ENCODE results near the gene PEX16. TPM values are rescaled to one million over a fixed set of nuclear protein-coding genes. Genes with fewer than 3 reads are reported as not detected.

The PEX16 gene
- total RNA-seq, 2 experiments from 2014 or later: 28.2 to 34.6 TPM

DNA sequence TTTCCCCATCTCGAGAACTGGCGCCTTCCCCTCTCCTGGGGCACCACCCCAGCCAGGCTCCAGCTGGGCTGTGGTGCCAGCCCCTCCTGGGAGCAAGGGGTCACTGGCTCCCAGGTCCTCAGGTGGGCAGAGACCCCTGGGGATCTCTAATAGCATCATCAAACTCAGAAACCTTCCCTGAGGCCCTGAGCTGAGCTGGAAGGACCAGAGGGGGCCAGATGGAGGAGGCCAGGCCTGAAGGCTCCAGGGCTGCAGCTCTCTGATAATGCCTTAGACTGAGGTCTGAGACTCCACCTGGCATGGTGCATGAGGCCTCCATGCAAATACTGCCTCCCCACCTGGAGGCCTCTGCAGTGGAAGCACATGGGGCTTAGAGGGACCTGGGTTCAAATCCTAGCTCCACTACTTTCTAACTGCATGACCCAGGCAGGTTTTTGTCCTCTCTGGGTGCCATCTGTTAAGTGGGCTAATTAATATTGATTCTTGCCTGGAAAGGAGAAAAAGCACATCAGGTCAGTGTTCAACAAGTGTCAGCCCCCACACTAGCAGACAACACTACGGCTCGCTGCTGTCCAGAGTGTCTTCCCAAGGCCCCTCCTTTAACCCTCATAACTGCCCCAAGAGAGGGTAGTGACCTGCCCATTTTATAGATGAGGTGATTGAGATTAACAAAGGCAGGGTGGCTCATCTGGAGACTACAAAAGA is 30.7 kb downstream of the PEX16 start:
- H3K27ac Mint-ChIP-seq: no peak overlapping the region
- DNase-seq: no peak
- no peak overlapping the region for H3K4me3 Mint-ChIP-seq
- POLR2A ChIA-PET: no interaction called here
- no peaks in the 10 kb centered on the region for H3K9me3 Mint-ChIP-seq
- no peaks in the 10 kb centered on the region for H3K27me3 Mint-ChIP-seq
- peaks cover 4% of the 10 kb centered on the region for H3K36me3 Mint-ChIP-seq
- intact Hi-C loops (cut with micrococcal nuclease): no loop called here
- CTCF ChIA-PET: interaction anchor here (1.0 to 1.3 kb wide), 2 partner anchors 14 to 115 kb away, joined by 3 to 4 read pairs; no protein-coding TSS in a partner anchor
- peaks cover 9% of the 10 kb centered on the region for H3K4me1 Mint-ChIP-seq (ENCODE audit: low read depth)

DNA sequence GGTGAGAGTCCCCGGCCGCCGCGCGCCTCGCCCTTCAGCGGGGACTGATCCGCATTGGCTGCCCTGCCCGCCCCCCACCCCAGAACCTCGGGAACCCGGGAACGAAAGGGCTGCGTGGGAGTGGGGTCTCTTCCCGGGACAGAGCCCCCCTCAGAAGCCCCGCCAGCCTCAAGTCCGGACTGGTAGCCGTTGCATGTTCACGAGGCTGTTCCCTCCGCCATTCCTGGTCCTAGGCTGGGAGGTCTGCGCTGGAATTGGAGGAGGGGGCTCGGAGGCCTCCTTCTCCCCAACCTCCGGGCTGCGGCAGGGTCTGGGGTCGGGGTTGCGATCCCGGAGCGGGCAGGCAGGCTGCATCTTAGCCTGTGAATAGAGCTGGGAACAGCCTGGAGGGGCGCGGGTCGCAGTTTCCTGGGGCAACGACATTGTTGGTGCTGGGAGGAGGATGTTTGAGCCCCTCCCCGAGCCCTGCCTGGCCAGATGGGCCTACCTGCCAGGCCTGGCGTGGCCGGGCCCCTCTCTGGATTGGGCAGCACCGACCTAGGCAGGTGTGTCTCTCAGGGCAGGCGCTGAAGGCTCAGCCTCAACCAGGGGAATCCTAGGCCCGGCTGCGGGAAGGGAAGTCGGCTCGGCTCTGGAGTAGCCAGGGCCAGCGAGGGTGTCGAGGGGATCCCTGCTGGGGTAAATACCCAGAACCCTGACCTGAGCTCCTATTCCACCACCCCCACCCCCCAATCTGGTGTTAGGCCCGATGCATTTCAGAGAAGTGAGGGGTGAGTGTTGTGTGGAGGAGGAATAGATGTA is 31.6 kb downstream of the PEX16 start:
- Mint-ChIP-seq H3K27me3 (no peaks in the 10 kb centered on the region), H3K4me1 (ENCODE audit: low read depth) (peaks cover 9% of the 10 kb centered on the region), H3K36me3 (peaks cover 4% of the 10 kb centered on the region), H3K27ac (no peak overlapping the region), H3K9me3 (no peaks in the 10 kb centered on the region), H3K4me3 (no peak overlapping the region)
- ChIA-PET CTCF (interaction anchor here (1.0 to 1.3 kb wide), 2 partner anchors 13 to 114 kb away, joined by 3 to 4 read pairs; no protein-coding TSS in a partner anchor), POLR2A (no interaction called here)
- intact Hi-C loops (cut with micrococcal nuclease): no loop called here
- DNase-seq: no peak

DNA sequence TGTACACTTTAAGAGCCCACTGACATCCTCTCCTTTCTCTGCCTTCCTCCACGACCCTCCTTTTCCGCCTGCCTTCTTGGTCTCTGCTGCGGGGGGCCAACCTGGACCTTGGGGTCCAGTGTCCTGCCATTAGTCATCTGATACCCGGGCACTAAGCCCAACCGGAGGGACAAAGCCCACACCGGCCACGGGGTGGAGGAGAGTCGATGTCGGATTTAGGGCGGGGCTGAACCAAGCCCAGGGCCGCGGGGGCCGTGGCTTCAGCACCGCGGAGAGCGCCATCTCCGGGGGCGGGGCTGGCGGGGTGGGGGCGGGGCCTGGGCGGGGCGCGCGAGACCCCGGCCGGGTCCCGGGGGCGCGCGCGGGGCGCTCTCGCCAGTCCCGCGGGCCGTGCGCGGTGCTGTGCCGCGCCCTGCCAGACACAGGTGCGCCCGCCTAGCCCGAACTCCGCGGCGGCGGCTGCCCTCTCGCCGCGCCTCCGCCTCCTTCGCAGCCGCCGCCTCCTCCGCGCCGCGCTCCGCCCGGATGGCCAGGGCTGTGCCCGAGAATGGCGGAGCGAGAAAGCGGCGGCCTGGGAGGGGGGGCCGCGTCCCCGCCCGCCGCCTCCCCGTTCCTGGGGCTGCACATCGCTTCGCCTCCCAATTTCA is 32.3 kb downstream of the PEX16 start, which contains the start of gene MAPK8IP1:
Gene MAPK8IP1 (plus strand): TSS at position 378 of the 647 bp plus-strand sequence. CDS start 170 bp downstream, at position 548.
- Mint-ChIP-seq H3K4me1 (ENCODE audit: low read depth) (peaks cover 9% of the 10 kb centered on the region), H3K27me3 (no peaks in the 10 kb centered on the region), H3K36me3 (peaks cover 9% of the 10 kb centered on the region), H3K4me3 (peak within 1 kb of the TSS; percentile 67), H3K9me3 (no peaks in the 10 kb centered on the region), H3K27ac (no peak within 1 kb of the TSS)
- intact Hi-C loops (cut with micrococcal nuclease): no loop called here
- CTCF ChIA-PET: no interaction called here
- DNase-seq: peak; percentile 61
- POLR2A ChIA-PET: no interaction called here

DNA sequence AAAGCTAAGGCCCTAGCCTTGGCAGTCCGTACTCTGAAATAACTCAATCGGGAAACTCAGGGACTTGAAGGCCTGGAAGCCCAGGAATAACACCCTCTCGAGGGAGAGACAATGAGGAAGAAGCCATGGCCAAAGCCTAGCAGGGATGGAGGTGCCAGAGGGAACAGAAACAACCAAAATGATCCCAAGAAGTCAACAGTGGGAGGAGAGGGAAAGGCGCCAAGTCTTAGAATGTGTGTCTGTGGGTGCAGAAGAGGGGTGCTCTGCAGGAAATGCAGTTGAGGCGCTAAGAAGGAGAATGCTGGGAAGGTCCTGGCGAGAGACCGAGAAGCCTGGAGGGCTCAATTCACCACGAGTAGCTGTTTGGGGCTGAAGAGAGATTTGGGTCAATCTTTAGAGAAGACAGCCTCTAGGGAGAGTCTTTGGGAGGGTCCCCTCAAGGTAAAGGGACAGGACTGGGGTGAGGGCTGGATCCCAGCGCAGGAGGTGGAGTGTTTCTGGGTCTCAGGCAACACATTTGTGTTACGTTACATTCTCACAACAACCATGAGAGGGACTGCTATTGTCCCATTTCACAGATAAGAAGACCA is 33.0 kb downstream of the PEX16 start:
- Mint-ChIP-seq H3K9me3 (no peaks in the 10 kb centered on the region), H3K4me1 (ENCODE audit: low read depth) (peaks cover 9% of the 10 kb centered on the region), H3K27ac (no peak overlapping the region), H3K27me3 (no peaks in the 10 kb centered on the region), H3K36me3 (peaks cover 13% of the 10 kb centered on the region), H3K4me3 (peak overlapping the region; percentile 67)
- no peak for DNase-seq
- intact Hi-C loops (cut with micrococcal nuclease): no loop called here
- ChIA-PET POLR2A (no interaction called here), CTCF (interaction anchor here (1.3 kb wide), 1 partner anchor 113 kb away, joined by 4 read pairs; no protein-coding TSS in a partner anchor)

DNA sequence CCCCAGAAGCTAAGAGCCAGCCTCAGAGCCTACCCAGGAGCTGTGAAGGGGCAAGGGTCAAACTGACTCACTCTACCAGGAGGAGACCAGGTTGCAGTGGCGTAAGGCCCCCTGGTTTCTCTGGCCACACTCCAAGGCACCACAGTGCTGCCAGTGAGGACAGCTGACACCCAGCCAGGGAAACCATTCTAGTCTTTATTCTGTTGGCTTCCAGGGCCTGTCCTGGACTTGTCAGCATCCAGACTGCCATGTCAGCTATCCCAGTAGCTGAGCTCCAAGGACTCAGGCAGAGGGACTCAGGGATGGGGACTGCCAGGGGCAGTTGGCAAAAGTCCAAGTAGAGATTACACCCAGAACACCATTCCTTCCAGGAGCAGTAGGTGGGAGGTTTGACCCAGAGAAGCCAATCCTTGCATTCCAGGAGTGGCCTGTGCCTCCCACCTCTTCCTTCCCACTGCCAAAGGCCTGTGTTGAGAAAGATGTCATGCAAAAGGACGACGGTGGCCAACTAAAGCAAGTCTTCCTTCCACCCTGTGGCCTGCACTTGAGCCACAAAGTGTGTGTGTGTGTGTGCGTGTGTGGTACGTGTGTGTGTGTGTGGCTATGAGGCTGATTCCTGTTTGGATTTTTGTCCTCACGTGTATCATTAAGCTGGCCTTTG is 35.8 kb downstream of the PEX16 start:
- DNase-seq: no peak
- ChIA-PET CTCF (interaction anchor here (1.6 kb wide), 1 partner anchor 9 kb away, joined by 5 read pairs; no protein-coding TSS in a partner anchor), POLR2A (no interaction called here)
- Mint-ChIP-seq H3K4me3 (no peak overlapping the region), H3K27ac (no peak overlapping the region), H3K27me3 (no peaks in the 10 kb centered on the region), H3K36me3 (peaks cover 21% of the 10 kb centered on the region), H3K4me1 (ENCODE audit: low read depth) (peaks cover 9% of the 10 kb centered on the region), H3K9me3 (no peaks in the 10 kb centered on the region)
- intact Hi-C loops (cut with micrococcal nuclease): no loop called here

DNA sequence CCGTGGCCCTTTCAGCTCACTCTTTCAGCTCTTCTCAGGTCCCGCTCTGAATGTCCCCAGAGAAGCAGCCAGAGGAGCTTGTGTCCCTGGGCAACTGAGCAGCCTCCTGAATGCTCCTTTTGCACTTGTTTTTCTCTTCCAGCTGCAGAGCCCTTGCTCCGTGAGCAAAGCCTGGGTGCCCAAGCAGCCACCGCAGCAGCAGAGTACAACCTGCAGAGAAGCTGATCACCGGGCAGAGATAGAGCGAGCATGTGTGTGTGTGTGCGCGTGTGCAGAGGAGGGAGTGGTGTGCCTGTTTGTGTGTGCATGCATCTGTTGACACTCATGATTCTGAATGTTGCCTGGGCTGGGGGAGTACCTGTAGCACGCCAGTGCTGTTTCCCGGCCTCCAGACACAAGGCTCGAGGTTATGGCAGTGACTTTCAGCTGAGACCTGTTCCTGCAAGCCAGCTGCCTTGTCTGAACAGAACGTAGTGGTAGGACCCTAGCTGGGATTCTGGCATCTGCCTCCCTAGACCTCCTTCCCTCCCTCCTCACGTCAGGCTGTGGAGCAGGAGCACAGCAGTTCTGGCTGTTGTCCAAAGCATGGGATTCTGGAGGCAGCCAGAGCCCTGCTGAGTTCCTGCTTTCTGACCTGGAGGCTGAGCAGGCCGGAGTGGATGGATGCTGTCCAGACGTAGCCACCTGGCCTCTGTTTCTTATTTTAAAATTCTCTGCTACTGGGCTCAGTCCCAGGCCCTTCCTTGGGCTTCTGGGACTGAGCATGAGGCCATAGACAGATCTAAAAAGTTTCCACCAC is 36.7 kb downstream of the PEX16 start:
- intact Hi-C loops (cut with micrococcal nuclease): no loop called here
- H3K36me3 Mint-ChIP-seq: peaks cover 28% of the 10 kb centered on the region
- H3K27ac Mint-ChIP-seq: no peak overlapping the region
- H3K4me1 Mint-ChIP-seq (ENCODE audit: low read depth): peaks cover 9% of the 10 kb centered on the region
- H3K9me3 Mint-ChIP-seq: no peaks in the 10 kb centered on the region
- DNase-seq: no peak
- CTCF ChIA-PET: interaction anchor here (1.3 to 1.6 kb wide), 2 partner anchors 8 to 427 kb away, joined by 3 to 5 read pairs; no protein-coding TSS in a partner anchor
- POLR2A ChIA-PET: interaction anchor here (0.5 kb wide), 1 partner anchor 128 kb away, joined by 3 read pairs; no protein-coding TSS in a partner anchor
- H3K4me3 Mint-ChIP-seq: no peak overlapping the region
- no peaks in the 10 kb centered on the region for H3K27me3 Mint-ChIP-seq

DNA sequence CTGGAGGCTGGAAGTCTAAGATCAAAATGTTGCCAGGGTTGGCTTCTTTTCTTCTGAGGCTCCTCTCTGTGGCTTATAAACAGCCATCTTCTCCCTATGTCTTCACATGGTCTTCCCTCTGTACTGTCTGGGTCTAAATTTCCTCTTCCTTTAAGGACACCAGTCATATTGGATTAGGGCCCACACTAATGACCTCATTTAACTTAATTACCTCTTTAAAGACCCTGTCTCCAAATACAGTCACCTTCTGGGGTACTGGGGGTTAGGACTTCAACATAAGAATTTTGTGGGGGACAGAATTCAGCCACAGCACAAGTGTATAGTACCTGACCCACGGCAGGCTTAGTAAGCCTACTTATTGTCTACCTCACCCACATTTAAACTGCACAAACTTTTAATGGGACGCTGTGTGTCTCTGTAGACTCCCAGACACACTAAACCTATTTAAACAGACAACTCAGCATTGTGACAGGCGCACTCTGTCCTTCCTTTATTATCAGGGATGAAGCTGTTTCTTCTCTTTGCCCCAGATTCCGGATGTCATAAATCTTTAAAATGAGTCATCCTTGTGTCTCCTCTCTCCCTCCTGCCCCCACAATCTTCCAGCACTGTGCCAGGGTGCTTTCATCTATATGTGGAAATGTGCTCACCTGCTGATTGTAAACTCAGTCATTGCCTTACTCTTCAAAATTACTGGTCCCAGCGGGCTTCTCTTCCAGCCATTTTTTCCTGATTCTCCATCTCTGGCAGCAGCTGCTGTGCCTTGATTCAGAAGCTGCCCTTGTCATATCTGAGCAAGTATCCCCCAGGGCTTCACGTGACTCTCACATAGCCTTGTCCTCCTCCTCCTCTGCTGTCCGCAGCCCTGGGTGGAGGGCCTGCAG is 37.6 kb downstream of the PEX16 start:
- H3K27me3 Mint-ChIP-seq: no peaks in the 10 kb centered on the region
- H3K4me1 Mint-ChIP-seq (ENCODE audit: low read depth): peaks cover 6% of the 10 kb centered on the region
- no peaks in the 10 kb centered on the region for H3K9me3 Mint-ChIP-seq
- intact Hi-C loops (cut with micrococcal nuclease): no loop called here
- DNase-seq: no peak
- POLR2A ChIA-PET: interaction anchor here (0.5 kb wide), 1 partner anchor 127 kb away, joined by 3 read pairs; no protein-coding TSS in a partner anchor
- H3K36me3 Mint-ChIP-seq: peaks cover 30% of the 10 kb centered on the region
- H3K4me3 Mint-ChIP-seq: no peak overlapping the region
- CTCF ChIA-PET: interaction anchor here (1.3 kb wide), 1 partner anchor 428 kb away, joined by 3 read pairs; no protein-coding TSS in a partner anchor
- H3K27ac Mint-ChIP-seq: no peak overlapping the region

DNA sequence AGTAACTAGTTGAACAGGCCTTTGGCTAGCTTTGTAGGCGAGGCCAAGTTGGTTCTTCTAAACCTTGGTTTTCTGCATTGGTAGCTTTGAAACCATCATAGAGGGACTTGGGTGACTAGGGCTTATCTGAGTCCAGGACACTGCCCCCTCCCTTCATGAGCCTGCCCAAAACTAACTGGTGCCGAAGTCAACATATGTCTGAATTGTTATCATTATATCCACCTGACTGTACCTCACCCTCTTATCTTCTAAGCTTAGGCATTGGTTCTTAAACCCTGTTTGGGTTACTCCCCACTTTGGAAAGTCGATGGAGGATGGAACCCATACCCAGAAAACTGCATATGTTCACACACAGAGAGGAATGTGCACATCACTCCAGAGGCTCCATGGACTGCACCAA is 39.8 kb downstream of the PEX16 start:
- DNase-seq: no peak
- H3K36me3 Mint-ChIP-seq: peaks cover 42% of the 10 kb centered on the region
- no peak overlapping the region for H3K27ac Mint-ChIP-seq
- ChIA-PET POLR2A (interaction anchor here (0.7 kb wide), 1 partner anchor 19 kb away, joined by 3 read pairs; no protein-coding TSS in a partner anchor), CTCF (interaction anchor here (0.6 kb wide), 1 partner anchor 847 kb away, joined by 3 read pairs; no protein-coding TSS in a partner anchor)
- H3K27me3 Mint-ChIP-seq: no peaks in the 10 kb centered on the region
- intact Hi-C loops (cut with micrococcal nuclease): no loop called here
- H3K9me3 Mint-ChIP-seq: no peaks in the 10 kb centered on the region
- no peaks in the 10 kb centered on the region for H3K4me1 Mint-ChIP-seq (ENCODE audit: low read depth)
- H3K4me3 Mint-ChIP-seq: no peak overlapping the region

DNA sequence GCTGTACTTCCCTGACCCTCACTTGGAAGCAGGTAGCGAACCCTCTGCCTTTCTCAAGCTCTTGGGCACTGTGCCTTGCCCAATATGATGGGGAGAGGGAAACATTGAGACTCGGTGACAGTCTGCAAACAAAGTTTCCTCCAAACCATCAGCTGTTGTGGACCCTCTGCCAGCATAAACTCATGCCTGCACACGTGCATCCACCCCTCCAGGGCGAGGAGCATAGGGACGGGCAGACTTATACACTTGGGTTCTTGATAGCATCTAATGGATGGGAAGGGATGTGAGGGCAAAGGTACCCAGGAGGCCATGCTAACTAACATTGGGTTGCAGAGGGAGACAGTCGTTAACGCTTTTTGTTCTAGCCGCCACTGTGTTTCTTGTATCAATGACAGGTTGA is 40.5 kb downstream of the PEX16 start:
- Mint-ChIP-seq H3K9me3 (no peaks in the 10 kb centered on the region), H3K36me3 (peaks cover 39% of the 10 kb centered on the region), H3K27ac (no peak overlapping the region), H3K4me1 (ENCODE audit: low read depth) (no peaks in the 10 kb centered on the region), H3K4me3 (no peak overlapping the region), H3K27me3 (no peaks in the 10 kb centered on the region)
- ChIA-PET CTCF (no interaction called here), POLR2A (no interaction called here)
- intact Hi-C loops (cut with micrococcal nuclease): no loop called here
- DNase-seq: no peak

DNA sequence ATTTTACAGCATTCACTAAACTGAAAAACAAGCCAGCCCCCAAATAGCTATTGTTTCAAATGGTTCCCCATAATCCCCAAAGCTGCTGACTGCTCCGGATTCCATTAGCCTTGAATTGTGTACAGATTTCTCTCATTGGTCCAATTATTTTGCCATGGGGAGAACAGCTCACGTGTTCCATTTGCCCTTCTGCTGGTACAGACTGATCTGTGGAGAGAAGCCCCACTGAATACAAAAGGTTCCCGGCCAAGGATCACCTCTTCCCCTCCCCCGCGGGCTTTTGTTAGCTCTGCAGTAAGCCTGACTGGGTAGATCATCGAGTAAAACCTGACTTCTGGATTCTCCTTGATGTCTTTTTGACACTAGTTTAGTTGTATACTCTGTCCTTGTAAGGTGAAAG is 41.3 kb downstream of the PEX16 start:
- intact Hi-C loops (cut with micrococcal nuclease): no loop called here
- CTCF ChIA-PET: no interaction called here
- Mint-ChIP-seq H3K27me3 (no peaks in the 10 kb centered on the region), H3K4me3 (no peak overlapping the region), H3K27ac (no peak overlapping the region), H3K36me3 (peaks cover 39% of the 10 kb centered on the region), H3K4me1 (ENCODE audit: low read depth) (no peaks in the 10 kb centered on the region), H3K9me3 (no peaks in the 10 kb centered on the region)
- no peak for DNase-seq
- POLR2A ChIA-PET: no interaction called here
